GM18511 (cell line): ENCODE data around the gene PTPRG.
A peak's percentile ranks its signal among the peaks of the same experiment; 100 is the strongest.

Source experiments
- ATAC-seq: cut with Tn5 transposase; IDR thresholded peaks from one replicate; pipeline ENCODE4 v1.9.1; 2021; ENCODE audit warnings: mild to moderate bottlenecking, moderate library complexity; ENCODE audit not compliant: unreplicated experiment

PTPRG gene

GRCh38 chr3:61847784-61848462 lies 286.6 kb downstream of the PTPRG start:
- ATAC-seq = no peak

DNA sequence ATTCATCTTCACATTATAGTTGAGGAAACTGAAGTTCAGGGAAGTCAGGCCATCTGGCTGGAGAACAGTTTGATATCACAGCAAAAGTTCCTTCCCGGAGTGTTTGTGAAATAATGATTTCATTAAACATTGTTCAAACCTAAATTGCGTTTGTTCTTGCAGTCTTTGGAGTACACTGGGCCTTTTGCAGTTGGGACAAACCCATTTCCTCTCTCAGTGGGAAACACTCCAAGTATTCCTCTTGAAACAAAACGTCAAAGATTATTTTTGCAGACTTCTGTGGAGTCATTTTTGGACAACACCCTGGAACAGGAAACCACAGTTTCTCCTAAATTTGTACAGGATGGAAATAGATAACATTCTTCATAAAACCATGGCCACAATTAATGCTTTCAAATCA lies 287.5 kb downstream of the PTPRG start:
- ATAC-seq = no peak

DNA sequence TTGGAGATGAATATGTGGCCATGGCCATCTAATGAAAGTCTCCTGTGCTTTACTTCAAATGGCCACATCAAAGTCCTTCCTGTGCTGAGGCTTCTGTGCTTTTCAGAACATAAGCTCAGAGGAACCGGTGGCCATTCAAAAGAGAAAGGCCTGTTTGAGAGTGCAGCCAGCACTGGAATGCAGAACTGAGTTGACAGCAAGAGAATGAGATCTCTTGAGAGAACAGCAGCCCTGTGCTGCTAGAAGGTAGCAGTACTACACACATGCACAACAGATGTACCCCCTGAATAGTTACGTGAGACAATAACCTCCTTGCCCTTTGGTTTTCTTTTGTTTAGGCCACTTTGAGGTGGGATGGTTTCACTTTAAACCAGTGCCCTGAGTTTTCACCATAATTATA lies 292.5 kb downstream of the PTPRG start:
- ATAC-seq = no peak

GRCh38 chr3:61855211-61855610 lies 293.8 kb downstream of the PTPRG start:
- no peak for ATAC-seq

- ATAC-seq = no peak
These were observed 295.9 kb downstream of the PTPRG start for GRCh38 chr3:61857297-61857696.

DNA sequence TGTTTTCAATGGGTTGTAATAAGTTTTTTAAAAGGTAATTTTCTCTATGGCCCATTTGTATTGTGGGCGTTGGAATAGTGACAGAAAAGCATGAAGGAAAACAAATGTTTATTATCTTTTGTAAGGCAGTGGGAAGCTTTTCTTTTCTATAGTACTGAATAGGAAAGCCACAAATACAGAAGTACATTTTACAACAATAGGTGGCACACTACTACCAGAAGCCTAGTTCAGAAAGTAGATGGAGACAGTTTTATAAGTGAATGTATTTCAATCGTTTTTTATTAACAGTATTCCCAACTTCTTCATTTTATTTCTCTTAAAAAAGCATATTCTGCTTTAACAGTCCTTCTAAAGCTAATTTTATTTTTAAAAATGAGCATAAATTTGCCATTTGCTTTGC lies 296.7 kb downstream of the PTPRG start:
- no peak for ATAC-seq

DNA sequence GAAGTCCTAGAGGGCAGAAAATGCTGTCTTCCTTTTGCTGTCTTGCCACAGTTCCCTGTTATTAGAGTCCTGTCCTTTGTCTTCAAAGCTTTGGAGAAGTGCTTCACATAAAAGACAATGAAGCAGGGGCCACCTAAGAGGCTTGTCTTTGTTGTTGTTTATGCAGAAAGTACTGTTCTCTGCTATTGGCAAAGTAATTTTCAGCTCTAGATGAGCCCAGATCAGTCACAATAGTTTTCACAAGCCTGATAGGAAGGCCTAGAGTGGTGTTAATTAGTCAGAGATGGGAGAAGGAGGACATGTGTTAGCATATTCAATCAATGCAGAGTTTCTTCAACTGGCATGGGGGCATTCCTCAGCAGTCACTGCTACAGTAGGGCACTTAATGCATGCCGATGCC lies 300.0 kb downstream of the PTPRG start:
- ATAC-seq = no peak

- ATAC-seq = no peak
These were observed 301.4 kb downstream of the PTPRG start for GRCh38 chr3:61862614-61863289.

DNA sequence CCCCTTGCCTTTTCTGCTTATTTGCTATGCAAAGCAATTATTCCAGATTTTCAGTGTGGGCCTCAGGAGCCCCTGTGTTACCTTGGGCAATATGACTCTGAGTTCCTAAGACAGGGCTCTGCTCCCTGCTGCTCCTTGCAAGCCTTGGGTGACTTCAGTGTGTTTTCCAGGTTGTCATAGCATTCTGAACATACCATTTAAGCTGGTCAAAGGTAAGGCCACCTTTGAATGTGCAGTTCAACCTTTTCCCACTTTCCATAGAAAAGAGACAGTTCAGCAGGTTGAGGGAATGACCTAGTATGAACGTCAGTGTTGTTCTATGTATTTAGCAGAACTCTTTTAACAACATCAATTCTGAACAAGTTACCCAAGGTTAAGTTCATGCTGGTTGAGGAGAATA lies 302.2 kb downstream of the PTPRG start:
- no peak for ATAC-seq

DNA sequence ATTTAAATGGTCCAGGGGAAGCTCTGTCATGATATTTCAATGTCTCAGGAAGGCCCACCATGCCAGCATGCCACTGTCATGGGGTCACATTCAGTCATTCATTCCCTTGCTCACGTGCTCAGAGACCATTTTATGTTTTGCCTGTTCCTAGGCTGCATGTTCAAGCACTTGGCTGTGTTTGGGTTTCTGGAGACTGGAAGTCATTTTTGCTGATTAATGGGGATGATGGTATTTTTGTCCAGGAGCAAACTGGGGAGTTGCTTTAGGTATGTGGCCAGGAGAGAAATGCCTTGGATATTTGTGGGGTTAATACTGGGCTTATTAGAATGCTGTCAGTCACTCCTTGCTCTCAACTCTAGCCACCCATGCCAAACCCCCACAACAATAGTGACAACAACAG lies 303.5 kb downstream of the PTPRG start:
- no peak for ATAC-seq

GRCh38 chr3:61865466-61866152 lies 304.2 kb downstream of the PTPRG start:
- ATAC-seq = no peak

- peak; percentile 76 for ATAC-seq
These were observed 304.8 kb downstream of the PTPRG start for GRCh38 chr3:61866153-61866542.

GRCh38 chr3:61866961-61867461 lies 305.6 kb downstream of the PTPRG start:
- ATAC-seq = no peak

DNA sequence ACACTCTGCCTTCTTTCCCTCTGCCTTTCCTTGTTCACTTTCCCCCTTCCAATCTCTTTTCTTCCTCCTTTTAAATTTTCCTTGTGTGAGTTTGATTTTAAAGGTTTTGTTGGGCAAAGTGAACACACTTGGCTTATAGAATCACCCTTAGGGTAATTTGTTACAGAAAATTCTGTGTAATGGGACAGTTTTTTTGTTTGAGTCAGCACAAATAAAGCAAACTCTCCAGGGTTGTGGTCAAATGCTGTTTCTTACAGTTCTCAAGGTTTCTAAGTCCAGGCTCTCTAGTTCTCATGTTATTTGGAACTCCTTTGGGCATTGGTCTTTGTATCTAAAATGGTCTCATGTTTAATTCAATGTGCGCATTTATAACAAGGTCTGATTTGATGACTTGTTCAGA lies 307.1 kb downstream of the PTPRG start:
- no peak for ATAC-seq

DNA sequence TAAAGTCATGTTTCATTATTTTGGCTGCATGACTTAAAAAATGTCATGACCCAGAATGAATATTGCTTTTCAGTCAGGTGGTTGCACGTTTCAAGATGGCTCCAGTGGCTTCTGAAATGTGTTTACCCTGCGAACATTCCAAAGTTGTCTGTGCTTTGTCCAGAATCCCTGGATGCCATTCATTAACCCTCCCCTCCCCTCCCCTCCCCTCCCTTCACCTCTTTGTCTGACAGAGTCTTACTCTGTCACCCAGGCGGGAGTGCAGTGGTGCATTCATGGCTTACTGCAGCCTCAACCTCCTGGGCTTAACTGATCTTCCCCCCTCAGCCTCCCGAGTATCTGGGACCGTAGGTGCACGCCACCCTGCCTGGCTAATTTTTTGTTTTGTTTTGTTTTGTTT lies 308.0 kb downstream of the PTPRG start:
- ATAC-seq = no peak

DNA sequence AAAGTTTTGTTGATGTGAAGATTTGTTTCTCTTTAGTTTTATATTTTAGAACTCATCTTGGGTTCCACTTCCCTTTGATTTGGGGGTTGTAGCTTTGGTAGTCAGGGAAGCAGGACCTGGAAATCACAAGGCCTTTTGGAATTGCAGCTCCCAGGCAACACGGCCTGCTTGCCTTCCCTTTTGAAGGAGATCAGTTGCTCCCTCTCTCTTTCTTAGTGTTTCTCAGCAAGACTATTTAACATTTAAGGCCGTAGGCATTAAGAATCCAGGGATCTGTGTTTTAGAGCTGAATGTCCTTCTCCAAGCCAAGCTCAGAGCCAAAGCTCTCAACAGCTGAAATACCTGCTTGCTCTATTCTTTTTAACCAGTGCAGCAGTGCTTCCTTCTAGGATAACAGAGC lies 310.3 kb downstream of the PTPRG start:
- no peak for ATAC-seq

GRCh38 chr3:61872077-61872706 lies 310.8 kb downstream of the PTPRG start:
- ATAC-seq = no peak

GRCh38 chr3:61875046-61875844 lies 313.9 kb downstream of the PTPRG start:
- ATAC-seq = no peak

- ATAC-seq = no peak
These were observed 314.8 kb downstream of the PTPRG start for GRCh38 chr3:61875976-61876671.

- ATAC-seq = no peak
These were observed 315.4 kb downstream of the PTPRG start for GRCh38 chr3:61876797-61877196.
